ENCODE data around the gene NOMO2. TPM values are rescaled to one million over a fixed set of nuclear protein-coding genes. Genes with fewer than 3 reads are reported as not detected.
"Not testable (repeated sequence)": the region's sequence is repeated elsewhere in the genome, so short reads cannot be mapped to it uniquely, and the experiment has no call there.

Gene NOMO2
- total and polyA plus RNA-seq, 11 donors: 94.2 to 248 (median 157) TPM

GRCh38 chr16:18577942-18578341 lies 16.0 kb upstream of the NOMO2 start:
- H3K9me3 ChIP-seq; DNase-seq; ATAC-seq; intact Hi-C loops (cut with DNase I); H3K36me3 ChIP-seq; H3K27ac ChIP-seq; H3K27me3 ChIP-seq; H3K4me3 ChIP-seq; H3K4me1 ChIP-seq: not testable (repeated sequence)
- WGBS, 4 donors: 88 to 100% (median 94%) methylated on average over 1 of the region's 1 CpG

GRCh38 chr16:18575945-18576344 lies 14.0 kb upstream of the NOMO2 start:
- H3K9me3 ChIP-seq; intact Hi-C loops (cut with DNase I); H3K4me1 ChIP-seq; H3K27me3 ChIP-seq; DNase-seq; H3K36me3 ChIP-seq; H3K4me3 ChIP-seq; H3K27ac ChIP-seq: not testable (repeated sequence)
- ATAC-seq: peak in 1 of 4 donors; percentile 26
- WGBS, 4 donors: 14 to 79% (median 59%) methylated on average over 1 to 2 of the region's 2 CpGs

GRCh38 chr16:18575298-18575917 lies 13.5 kb upstream of the NOMO2 start:
- H3K27me3 ChIP-seq; H3K36me3 ChIP-seq; H3K27ac ChIP-seq; DNase-seq; intact Hi-C loops (cut with DNase I); H3K4me1 ChIP-seq; H3K4me3 ChIP-seq; ATAC-seq; H3K9me3 ChIP-seq: not testable (repeated sequence)
- 75 to 80% (median 78%) methylated on average over 9 to 12 of the region's 13 CpGs for WGBS, 4 donors

- 92 to 96% (median 93%) methylated on average over 2 to 6 of the region's 7 CpGs for WGBS, 4 donors
Observed at GRCh38 chr16:18573887-18574286, 12.0 kb upstream of the NOMO2 start.

GRCh38 chr16:18572973-18573372 lies 11.1 kb upstream of the NOMO2 start:
- DNase-seq; intact Hi-C loops (cut with DNase I); H3K4me1 ChIP-seq; ATAC-seq; H3K36me3 ChIP-seq; H3K9me3 ChIP-seq; H3K27me3 ChIP-seq; H3K27ac ChIP-seq; H3K4me3 ChIP-seq: not testable (repeated sequence)
- WGBS, 4 donors: 90 to 96% (median 94%) methylated on average over 3 to 8 of the region's 8 CpGs; no CpG with 5 or more reads in 1 of the 4 donors

More at GRCh38 chr16:18573887-18574286, 12.0 kb upstream of the NOMO2 start:
- H3K27me3 ChIP-seq; H3K36me3 ChIP-seq; intact Hi-C loops (cut with DNase I); H3K4me1 ChIP-seq; H3K4me3 ChIP-seq; H3K9me3 ChIP-seq; ATAC-seq; DNase-seq; H3K27ac ChIP-seq: not testable (repeated sequence)

- H3K27me3 ChIP-seq; H3K4me1 ChIP-seq; H3K36me3 ChIP-seq; H3K27ac ChIP-seq; DNase-seq; intact Hi-C loops (cut with DNase I); H3K9me3 ChIP-seq: not testable (repeated sequence)
- ATAC-seq: peak in 1 of 4 donors; percentile 20
- WGBS, 4 donors: 13 to 92% (median 45%) methylated on average over 1 to 8 of the region's 13 CpGs
- peak overlapping the region in 5 of 12 donors; percentile 23 to 42 (median 28) for H3K4me3 ChIP-seq
Observed at GRCh38 chr16:18571307-18571850, 9.5 kb upstream of the NOMO2 start.

GRCh38 chr16:18570529-18571306 lies 8.8 kb upstream of the NOMO2 start:
- H3K36me3 ChIP-seq; intact Hi-C loops (cut with DNase I); H3K9me3 ChIP-seq; H3K4me1 ChIP-seq; H3K27me3 ChIP-seq; DNase-seq; H3K27ac ChIP-seq: not testable (repeated sequence)
- ATAC-seq: peak in 3 of 4 donors; percentile 54 to 75 (median 58)
- WGBS, 4 donors: 16 to 63% (median 24%) methylated on average over 4 to 32 of the region's 46 CpGs
- H3K4me3 ChIP-seq: peak overlapping the region in 2 of 12 donors; percentile 25 to 26

- peak in 1 of 4 donors; percentile 25 for ATAC-seq
- peak overlapping the region in 11 of 12 donors; percentile 42 to 68 (median 61) for H3K4me3 ChIP-seq
- H3K4me1 ChIP-seq; H3K9me3 ChIP-seq; H3K36me3 ChIP-seq; intact Hi-C loops (cut with DNase I); H3K27me3 ChIP-seq; H3K27ac ChIP-seq; DNase-seq: not testable (repeated sequence)
- 30 to 45% (median 40%) methylated on average over 13 to 14 of the region's 16 CpGs for WGBS, 4 donors
Observed at GRCh38 chr16:18560416-18561220, 1.3 kb downstream of the NOMO2 start.

GRCh38 chr16:18553671-18554070 lies 8.2 kb downstream of the NOMO2 start:
- H3K4me3 ChIP-seq; H3K36me3 ChIP-seq; H3K4me1 ChIP-seq; intact Hi-C loops (cut with DNase I); DNase-seq; H3K9me3 ChIP-seq; H3K27me3 ChIP-seq: not testable (repeated sequence)
- 53% methylated on average over 1 of the region's 5 CpGs; no CpG with 5 or more reads in 3 of the 4 donors for WGBS, 4 donors
- H3K27ac ChIP-seq: peak overlapping the region in 5 of 12 donors; percentile 51 to 66 (median 57)
- peak; percentile 83 to 93 (median 87) for ATAC-seq

- ATAC-seq: peak; percentile 73 to 93 (median 85)
Observed at GRCh38 chr16:18547382-18547781, 14.5 kb downstream of the NOMO2 start.

More at GRCh38 chr16:18547382-18547781, 14.5 kb downstream of the NOMO2 start:
- H3K27ac ChIP-seq: peak overlapping the region in 1 of 12 donors; percentile 52
- H3K4me1 ChIP-seq; H3K36me3 ChIP-seq; intact Hi-C loops (cut with DNase I); DNase-seq; H3K9me3 ChIP-seq; H3K27me3 ChIP-seq; H3K4me3 ChIP-seq: not testable (repeated sequence)
- 48 to 56% (median 51%) methylated on average over 4 to 5 of the region's 6 CpGs for WGBS, 4 donors

Data from heart left ventricle (tissue), 16 donors.